ENCODE measurements around the gene CACNA2D3.

Gene CACNA2D3

GRCh38 chr3:54712539-54712938 lies 590.2 kb downstream of the CACNA2D3 start:
- no peak for DNase-seq

- no peak for DNase-seq
Observed at GRCh38 chr3:54713031-54713430, 590.7 kb downstream of the CACNA2D3 start.

- DNase-seq: no peak
Observed at GRCh38 chr3:54713455-54713854, 591.1 kb downstream of the CACNA2D3 start.

GRCh38 chr3:54714035-54714434 lies 591.7 kb downstream of the CACNA2D3 start:
- no peak for DNase-seq

GRCh38 chr3:54717506-54717905 lies 595.2 kb downstream of the CACNA2D3 start:
- no peak for DNase-seq

GRCh38 chr3:54719914-54720313 lies 597.6 kb downstream of the CACNA2D3 start:
- no peak for DNase-seq

DNA sequence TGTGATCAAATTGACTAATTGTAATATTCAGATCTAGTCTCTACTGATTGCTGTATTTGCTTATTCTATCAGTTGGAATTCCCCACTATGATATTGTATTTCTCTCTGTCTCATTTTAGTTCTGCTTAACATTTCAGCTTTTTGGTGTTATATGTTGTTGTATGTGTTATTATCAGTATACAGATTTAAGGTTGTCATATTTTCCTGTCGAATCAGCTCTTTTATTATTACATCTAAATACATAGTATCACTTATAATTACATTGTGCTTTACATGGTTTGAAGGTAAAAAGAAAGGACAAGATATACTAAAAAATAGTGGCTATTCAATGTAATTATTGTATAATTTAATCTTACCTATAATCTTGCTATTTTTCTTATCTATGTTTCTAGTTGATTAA lies 598.3 kb downstream of the CACNA2D3 start:
- no peak for DNase-seq

GRCh38 chr3:54731732-54732445 lies 609.5 kb downstream of the CACNA2D3 start:
- no peak for DNase-seq

DNA sequence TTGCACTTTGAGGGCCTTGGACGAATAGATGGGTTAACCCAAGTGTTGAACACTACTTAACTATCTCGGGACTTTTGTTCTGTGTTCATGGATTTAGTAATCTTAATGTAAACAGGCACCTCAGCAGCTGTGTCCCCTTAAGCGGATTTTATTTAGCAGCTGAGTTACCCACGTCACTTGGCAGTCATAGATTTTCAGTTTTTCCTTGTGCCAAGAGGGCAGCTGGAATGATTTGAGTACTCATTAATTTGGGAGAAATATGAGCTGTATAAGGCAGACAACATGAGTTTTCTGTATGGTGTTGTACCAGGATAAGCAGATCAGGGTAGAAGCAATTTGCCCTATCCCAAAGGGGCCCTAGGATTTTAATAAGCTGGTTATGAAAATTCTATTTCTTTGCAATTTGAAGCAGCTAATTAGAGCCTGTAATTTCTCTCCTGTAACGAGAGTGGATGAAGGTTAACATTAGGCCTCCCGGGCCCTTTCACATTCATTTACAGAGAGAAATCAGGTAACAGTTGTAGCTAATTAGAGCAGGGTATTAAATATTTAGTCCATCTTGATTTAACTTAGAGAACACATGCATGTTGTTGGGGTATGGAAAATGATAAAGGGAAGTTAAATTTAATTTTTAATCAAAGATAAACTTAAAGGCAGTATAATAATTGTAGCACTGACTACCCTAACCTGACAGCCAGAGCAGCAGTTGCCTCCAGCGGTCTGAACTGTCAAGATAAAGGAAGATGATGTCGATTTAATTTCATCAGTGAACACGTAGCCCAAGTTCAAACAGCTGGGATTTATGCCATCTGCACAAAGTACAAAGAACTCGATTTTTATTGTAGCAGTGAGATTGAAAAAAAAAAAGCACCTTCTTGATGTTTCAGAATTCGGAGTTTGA lies 611.0 kb downstream of the CACNA2D3 start:
- no peak for DNase-seq

- DNase-seq: no peak
Observed at GRCh38 chr3:54736459-54736858, 614.1 kb downstream of the CACNA2D3 start.

GRCh38 chr3:54743755-54744154 lies 621.4 kb downstream of the CACNA2D3 start:
- no peak for DNase-seq

- no peak for DNase-seq
Observed at GRCh38 chr3:54744291-54744690, 621.9 kb downstream of the CACNA2D3 start.

GRCh38 chr3:54745843-54746242 lies 623.5 kb downstream of the CACNA2D3 start:
- DNase-seq: no peak

DNA sequence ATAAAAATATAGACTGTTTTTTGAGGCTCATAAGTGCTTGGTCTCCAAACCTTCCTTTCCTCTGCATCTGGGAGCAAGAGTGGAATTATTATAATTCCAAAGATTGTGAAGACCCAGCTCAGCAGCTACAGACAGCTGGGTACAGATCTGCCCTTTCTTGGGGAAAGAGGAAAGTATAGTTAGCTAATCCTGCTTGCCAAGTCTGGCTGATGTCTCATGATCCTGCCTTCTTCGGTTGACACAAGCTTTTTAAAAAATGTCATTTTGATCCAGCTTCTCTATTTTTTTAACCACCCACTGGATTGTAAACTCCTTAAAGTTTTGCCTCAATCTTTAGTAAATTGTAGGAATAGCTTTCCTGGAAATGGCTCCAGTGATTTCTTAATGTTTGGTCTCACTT lies 624.4 kb downstream of the CACNA2D3 start:
- no peak for DNase-seq

DNA sequence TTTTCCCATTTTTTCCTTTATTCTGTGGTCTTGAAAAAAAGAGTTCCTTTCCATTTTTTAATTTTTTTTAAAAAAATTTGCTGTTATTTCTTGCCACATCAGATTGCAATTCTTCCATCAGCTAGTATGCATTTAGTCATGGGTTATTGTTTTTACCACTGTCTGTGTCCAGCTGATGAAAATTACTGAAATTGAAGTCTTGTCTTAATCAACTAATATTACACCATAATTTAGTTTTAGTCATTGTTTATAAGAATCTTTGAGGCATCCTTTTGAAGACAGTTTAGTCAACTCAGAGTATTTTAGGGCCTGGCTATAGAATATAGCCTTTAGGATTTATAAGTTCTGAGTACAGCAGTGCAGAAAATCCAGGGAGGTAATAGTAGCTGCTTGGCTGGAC lies 633.4 kb downstream of the CACNA2D3 start:
- no peak for DNase-seq

DNA sequence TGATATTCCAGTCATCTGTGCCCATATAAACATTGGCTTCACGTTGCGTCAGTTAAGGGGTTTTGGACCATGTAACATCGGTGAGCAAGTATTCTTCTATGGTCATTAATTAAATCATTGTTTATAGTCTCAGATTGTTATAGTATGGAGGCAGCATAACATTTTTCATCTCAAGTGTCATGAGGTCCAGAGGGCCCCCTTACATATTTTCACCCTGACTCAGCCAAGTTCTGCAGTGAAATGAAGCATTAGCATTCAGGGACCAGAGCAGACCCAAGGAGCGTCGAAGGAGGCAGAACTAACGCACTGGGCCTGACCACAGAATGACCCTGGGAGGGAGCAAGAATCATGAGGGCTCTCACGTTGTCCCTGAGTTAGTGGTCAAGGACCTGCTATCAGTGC lies 634.0 kb downstream of the CACNA2D3 start:
- no peak for DNase-seq

DNA sequence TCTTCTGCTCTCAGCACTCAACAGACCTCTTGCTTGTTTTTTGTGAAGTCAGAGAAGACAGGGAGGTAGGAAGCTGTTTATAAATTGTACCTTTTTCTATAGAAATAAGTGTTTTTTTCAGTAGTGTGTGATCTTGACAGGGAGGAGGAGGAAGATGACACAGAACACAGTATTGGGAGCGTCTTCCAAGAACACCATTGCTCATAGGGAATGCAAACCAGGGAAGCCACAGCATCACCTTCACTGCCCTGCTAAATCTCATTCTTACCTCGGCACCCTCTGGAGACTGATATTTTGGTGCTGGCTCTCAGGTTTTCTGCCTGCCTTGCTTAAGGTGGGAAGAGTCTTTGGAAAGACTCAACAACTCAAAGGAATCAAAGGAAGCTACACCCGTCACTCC lies 636.1 kb downstream of the CACNA2D3 start:
- DNase-seq: no peak

DNA sequence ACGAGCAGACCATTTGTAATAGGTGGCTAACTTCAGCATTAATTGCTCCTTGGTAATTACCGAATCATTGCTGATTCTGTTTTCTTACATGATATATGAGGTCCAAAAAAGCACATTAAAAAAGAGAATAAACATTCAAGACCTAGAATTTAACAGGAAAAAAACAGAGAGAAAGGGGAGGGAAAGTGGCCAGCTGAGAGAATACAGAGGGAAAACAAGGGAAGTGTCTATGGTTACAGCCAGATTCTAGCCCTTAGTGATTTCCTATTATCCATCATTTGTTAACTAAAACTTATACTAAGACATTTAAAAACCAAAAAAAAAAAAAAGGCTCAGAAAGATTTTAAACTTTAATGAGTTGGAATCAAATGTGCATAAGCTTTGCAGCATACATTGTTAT lies 636.8 kb downstream of the CACNA2D3 start:
- no peak for DNase-seq

GRCh38 chr3:54760201-54760600 lies 637.8 kb downstream of the CACNA2D3 start:
- no peak for DNase-seq

- no peak for DNase-seq
Observed at GRCh38 chr3:54761637-54762036, 639.3 kb downstream of the CACNA2D3 start.

- DNase-seq: no peak
Observed at GRCh38 chr3:54764911-54765310, 642.6 kb downstream of the CACNA2D3 start.

GRCh38 chr3:54771050-54771449 lies 648.7 kb downstream of the CACNA2D3 start:
- no peak for DNase-seq

- DNase-seq: no peak
Observed at GRCh38 chr3:54772051-54772450, 649.7 kb downstream of the CACNA2D3 start.

DNA sequence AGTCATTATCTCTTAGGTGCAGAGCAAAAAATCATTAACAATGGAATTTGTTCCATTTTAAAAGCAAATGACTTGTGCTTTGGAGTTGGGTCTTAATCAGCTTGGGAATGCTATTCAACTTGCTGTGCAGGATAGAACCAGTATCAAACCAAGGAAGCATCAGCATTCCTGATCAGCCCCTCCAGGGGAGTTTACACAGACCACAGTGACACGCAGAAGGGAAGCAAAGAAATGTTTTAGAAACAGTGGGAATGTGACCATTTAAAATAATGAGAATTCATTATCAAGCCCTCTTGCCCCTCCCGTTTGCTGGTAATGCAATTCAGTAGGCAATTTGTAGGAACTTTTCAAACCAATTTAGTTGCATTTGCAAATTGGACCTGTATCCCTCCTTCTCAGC lies 650.4 kb downstream of the CACNA2D3 start:
- DNase-seq: no peak
